ENCODE results near the gene STRADA.

Gene STRADA

GRCh38 chr17:63701868-63702720, 39.5 kb downstream of the STRADA start:
- DNase-seq (ENCODE audit: low read depth in 4 of 4, low spot score in 1 of 4) = peak in 2 of 4 experiments; percentile 58 to 69

- DNase-seq (ENCODE audit: low read depth in 4 of 4, low spot score in 1 of 4) = no peak
Measured at GRCh38 chr17:63701456-63701820, 40.2 kb downstream of the STRADA start.

DNA sequence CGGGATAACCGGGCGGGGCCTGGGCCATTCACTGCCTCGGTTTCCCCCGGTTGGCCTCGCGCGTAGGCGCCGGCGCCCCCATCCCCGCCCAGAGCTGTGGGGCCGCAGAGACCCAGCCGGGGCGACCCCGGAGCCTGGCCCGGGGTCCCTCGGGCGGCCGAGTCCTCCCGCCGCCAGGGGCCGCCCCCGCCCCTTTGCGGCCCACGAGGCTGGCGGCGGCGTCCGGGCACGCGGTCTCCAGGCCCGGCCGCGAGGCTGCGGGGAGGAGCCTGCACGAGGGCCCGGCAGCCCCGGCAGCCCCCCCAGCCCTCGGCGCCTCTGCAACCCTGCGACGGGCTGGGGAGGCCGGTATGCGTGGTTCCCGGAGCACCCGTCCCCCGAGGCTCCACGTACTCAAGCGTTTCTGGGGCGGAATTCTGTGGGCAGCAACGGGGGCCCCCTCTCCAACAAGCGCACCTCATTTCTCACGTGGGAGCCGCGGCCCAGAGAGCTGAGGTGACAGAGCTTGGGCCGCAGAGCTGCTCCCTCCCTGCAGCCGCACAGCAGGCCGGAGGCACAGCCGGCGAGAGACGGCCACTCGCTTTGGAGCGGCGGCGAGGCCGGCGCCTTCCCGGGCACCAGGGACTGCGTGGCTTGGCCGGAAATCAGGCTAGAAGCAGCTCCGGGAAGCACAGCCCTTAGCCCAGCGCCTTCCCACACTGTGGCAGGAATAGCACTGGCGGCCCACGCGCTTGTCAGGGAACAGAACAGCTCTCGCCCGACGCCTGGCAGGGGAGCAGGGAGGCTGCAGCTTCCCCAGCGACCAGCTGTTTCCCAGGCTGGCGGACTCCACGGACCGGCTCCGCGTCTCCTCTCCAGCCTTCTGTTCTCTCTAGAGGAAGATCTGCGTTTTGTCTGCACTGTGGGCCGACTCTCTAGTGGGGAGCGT, 40.8 kb downstream of the STRADA start:
- no peak for DNase-seq (ENCODE audit: low read depth in 4 of 4, low spot score in 1 of 4)

DNA sequence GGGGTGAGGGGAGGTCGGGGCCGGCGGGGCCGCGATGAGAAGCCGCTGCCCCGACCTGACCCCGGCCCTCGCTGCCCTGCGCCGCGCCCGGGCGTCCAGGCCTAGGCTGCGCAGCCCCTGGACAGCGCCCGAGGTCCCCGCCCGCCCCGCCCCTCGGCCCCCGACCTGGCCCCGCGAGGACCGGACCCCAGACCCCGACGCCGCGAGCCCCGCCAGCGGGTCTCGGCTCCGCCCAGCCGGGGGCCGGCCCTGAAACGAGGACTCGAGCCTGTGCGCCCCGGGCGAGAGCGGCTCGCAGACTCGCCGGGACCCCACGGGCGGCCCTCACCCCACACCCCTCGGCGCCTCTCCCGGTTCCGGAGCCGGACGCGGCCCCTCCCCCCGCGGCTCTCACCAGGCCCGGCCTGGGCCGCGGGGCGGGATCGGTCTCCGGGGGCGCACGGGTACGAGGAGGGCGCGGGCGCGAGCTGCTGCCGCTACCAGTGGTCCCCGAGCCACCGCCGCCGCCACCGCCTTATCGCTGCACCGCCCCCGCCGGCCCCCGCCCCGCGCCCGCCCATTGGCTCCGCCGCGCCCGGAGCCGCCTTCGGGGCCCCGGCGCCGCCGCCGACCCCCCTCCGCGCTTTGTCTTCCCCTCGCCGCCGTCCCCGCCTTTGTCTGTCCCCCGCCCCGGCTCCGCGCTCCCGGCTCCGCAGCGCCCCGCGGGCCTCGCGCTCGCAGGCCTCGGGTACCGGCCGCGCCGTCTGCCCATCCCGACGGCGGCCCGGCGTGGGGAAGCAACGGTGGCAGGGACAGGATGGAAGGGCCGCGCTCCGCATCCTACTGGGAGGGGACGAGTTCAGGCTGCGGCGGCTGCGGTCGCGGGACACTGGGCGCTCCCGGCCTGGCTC, 41.7 kb downstream of the STRADA start, which contains the start of gene LIMD2:
Gene LIMD2 (minus strand): TSS at position 488 of the 890 bp plus-strand sequence. CDS start 827 bp downstream, outside the sequence.
- DNase-seq (ENCODE audit: low read depth in 4 of 4, low spot score in 1 of 4) = peak in 3 of 4 experiments; percentile 67 to 74 (median 67)

GRCh38 chr17:63698886-63699637, 42.5 kb downstream of the STRADA start:
- DNase-seq (ENCODE audit: low read depth in 4 of 4, low spot score in 1 of 4) = peak in 2 of 4 experiments; percentile 63 to 74

- DNase-seq (ENCODE audit: low read depth in 4 of 4, low spot score in 1 of 4) = no peak
Measured at GRCh38 chr17:63698381-63698885, 43.2 kb downstream of the STRADA start.

DNA sequence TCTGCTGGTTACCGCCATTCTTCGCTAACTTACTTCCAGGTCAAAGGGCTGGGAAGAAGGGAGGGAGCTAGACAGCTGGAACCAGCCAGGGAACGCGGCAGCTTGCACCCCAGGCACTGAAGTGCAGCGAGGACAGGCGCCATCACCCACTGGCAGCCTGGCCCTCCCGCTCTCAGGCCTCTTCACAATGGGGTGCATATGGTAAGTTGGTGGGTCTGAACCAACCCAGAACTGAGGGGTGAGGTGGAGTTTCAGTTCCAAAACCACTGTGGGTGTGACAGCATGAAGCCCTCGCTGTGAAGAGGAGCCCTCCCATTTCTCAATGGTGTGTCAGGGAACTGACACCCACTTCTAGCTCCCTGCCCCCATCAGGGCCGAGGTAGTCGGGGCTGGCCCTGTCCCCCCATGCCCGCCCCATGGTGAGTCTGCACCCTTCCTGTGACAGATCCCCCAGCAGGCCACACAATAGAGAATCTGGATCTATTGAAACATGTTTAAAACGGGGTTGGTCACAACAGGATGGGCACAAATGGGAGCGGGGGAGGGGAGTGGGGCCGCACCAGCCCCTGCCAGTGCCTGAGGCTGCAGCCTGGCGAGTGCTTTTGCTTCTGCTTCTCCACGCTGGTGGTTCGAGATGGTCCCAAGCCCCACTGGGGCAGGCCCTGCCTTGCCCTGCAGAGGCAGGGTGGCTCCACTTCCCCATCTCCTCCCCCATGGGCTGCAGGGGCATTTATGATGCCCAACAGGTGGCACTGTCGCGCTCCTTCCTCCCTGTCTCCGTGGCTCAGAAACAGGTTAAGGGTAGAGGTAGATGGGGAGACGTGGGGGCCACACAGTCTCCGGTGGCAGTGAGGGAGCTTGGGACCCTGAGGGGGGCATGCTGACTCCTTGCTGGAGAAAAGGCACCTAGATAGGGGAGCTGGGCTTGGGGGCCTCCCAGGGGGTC, 44.0 kb downstream of the STRADA start:
- peak in 2 of 4 experiments; percentile 57 to 62 for DNase-seq (ENCODE audit: low read depth in 4 of 4, low spot score in 1 of 4)

GRCh38 chr17:63696381-63696961, 45.1 kb downstream of the STRADA start:
- DNase-seq (ENCODE audit: low read depth in 4 of 4, low spot score in 1 of 4) = no peak

GRCh38 chr17:63695889-63696288, 45.7 kb downstream of the STRADA start:
- DNase-seq (ENCODE audit: low read depth in 4 of 4, low spot score in 1 of 4) = no peak

GRCh38 chr17:63694950-63695773, 46.4 kb downstream of the STRADA start:
- no peak for DNase-seq (ENCODE audit: low read depth in 4 of 4, low spot score in 1 of 4)

DNA sequence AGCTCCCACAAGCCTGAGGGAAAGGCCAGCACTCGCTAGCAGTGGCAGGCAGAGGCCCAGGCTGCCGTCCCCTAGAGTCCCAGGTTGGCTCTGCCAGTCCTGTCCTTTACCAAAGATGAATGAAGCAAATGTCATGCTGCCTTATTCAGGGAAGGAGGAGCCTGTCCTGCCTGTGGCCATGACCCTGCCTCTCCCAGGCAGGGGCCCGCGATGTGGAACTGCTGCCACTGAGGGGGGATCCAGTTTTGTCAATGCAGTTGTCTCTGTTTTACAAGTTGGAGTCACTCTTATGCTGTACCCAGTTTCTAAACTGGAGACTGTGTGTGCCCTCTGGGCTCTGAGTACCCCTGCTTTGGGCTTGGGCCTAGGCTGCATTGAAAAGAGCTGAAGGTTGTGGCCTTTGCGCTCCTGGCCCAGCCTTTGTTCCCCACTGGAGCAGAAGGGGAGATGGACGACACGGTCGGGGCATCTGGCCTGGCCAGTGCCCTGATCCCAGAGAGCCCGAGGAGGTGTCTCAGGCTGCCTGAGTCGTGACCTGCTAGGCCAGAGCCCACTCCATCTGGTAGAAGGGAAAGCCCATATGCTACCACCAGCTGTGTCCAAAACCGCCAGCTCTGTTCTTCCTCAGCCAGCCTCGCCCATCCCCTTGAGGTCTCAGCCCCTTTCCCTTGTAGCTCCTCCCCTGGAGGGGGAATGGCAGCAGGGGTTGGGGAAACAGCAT, 47.2 kb downstream of the STRADA start:
- DNase-seq (ENCODE audit: low read depth in 4 of 4, low spot score in 1 of 4) = no peak

GRCh38 chr17:63693411-63694113, 48.0 kb downstream of the STRADA start:
- DNase-seq (ENCODE audit: low read depth in 4 of 4, low spot score in 1 of 4) = no peak

DNA sequence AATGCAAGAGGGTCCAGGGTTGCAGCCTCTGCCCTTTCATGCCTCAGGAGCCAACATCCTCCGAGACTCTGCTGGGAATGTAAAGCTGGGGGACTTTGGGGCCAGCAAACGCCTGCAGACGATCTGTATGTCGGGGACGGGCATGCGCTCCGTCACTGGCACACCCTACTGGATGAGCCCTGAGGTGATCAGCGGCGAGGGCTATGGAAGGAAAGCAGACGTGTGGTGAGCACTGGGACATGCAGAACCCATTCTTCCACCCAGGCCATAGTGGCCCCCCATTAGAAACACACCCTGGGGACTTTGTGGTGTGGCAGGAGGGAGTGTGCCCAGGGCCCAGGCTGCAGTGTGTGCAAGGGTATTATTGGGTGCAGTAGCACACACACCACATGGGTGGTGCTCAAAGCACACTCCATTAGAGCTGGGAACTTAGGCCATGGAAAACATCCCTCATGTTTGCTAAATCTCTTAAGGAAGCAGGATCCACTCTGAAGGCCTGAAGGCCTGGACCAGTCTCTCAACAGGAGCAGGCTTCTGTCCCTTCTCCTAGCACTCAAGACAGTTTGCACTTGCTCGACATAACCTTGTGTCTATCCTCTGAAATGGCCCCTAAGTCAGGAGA, 49.3 kb downstream of the STRADA start:
- DNase-seq (ENCODE audit: low read depth in 4 of 4, low spot score in 1 of 4) = no peak

DNA sequence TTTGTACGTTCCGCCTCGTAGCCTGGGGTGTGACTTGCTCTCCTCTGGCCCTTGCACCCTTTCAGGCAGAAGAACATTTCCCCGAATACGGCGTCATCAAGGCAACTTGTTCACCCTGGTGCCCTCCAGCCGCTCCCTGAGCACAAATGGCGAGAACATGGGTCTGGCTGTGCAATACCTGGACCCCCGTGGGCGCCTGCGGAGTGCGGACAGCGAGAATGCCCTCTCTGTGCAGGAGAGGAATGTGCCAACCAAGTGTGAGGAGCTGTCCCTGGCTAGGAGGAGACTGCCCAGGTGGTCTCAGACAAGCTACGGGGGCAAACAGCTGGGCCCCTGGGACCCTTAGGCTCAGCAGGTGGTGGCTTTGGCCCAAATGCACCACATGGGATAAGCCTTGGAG, 52.1 kb downstream of the STRADA start:
- no peak for DNase-seq (ENCODE audit: low read depth in 4 of 4, low spot score in 1 of 4)

DNA sequence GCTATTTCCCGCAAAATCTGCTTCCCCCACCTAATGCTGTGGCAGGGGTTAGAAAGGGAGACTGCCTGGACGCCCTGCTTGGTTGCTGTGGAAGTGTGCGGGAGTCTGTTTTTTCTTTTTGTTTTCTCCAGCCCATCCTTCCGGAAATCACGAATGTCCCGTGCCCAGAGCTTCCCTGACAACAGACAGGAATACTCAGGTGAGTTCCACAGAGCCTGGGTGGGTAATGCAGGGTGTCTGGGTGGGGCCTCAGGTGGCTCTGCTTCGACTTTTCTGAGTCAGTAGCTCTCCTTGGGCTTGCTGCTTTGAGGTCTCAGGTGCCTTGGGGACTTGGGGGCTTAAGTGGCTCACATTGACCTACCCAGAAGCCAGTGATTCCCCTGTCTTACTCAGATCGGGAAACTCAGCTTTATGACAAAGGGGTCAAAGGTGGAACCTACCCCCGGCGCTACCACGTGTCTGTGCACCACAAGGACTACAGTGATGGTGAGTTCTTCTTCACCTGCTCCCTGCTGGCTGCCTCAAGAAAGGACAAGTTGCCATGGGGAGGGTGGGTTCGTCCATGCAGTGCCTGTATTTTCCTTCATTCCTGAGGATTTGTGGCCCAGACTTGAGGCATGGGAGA, 53.1 kb downstream of the STRADA start:
- no peak for DNase-seq (ENCODE audit: low read depth in 4 of 4, low spot score in 1 of 4)
